M059J (cell line): ENCODE data around the gene PLP2. TPM values are rescaled to one million over a fixed set of nuclear protein-coding genes. Genes with fewer than 3 reads are reported as not detected.

Source experiments
- DNase-seq: peaks from one replicate; pipeline ENCODE4 v3.0.0-alpha.2; 2012; ENCODE audit warnings: low read depth
- total RNA-seq: library from RNA; depleted of rRNA; stranded (reverse); fragments of >200 nt; shearing (Covaris generic); gene quantifications from 2 replicates; pipeline ENCODE4 v1.2.3, GENCODE V29; 2014; rRNA removed

Gene PLP2
- total RNA-seq, 1 experiment from 2014 or later, result 147 TPM

GRCh38 chrX:49209434-49210251, 37.9 kb downstream of the PLP2 start:
- no peak for DNase-seq

- no peak for DNase-seq
These were observed 38.7 kb downstream of the PLP2 start for GRCh38 chrX:49210406-49210805.

GRCh38 chrX:49211074-49211473, 39.4 kb downstream of the PLP2 start:
- DNase-seq, result no peak

GRCh38 chrX:49212209-49212608, 40.5 kb downstream of the PLP2 start:
- DNase-seq, result no peak

- no peak for DNase-seq
These were observed 41.2 kb downstream of the PLP2 start for GRCh38 chrX:49212861-49213260.

GRCh38 chrX:49214416-49214815, 42.7 kb downstream of the PLP2 start:
- DNase-seq, result no peak

GRCh38 chrX:49214996-49215526, 43.4 kb downstream of the PLP2 start:
- DNase-seq, result no peak

GRCh38 chrX:49220100-49220499, 48.4 kb downstream of the PLP2 start:
- DNase-seq, result no peak

GRCh38 chrX:49221868-49222267, 50.2 kb downstream of the PLP2 start:
- DNase-seq, result no peak

Other genes with a start within 250 kb of the PLP2 start
- 27.3 and 54.4 TPM in 2 replicates for gene OTUD5, start 214.3 kb upstream of the PLP2 start, total RNA-seq
- 0.76 and 1.7 TPM in 2 replicates for gene KCND1, start 200.1 kb upstream of the PLP2 start, total RNA-seq
- 20.1 and 46.6 TPM in 2 replicates for gene GRIPAP1, start 169.6 kb upstream of the PLP2 start, total RNA-seq
- 40.9 and 71.6 TPM in 2 replicates for gene TFE3, start 128.5 kb upstream of the PLP2 start, total RNA-seq
- 0.07 and 1.1 TPM in 2 replicates for gene CCDC120, start 112.9 kb upstream of the PLP2 start, total RNA-seq
- 25.0 and 29.3 TPM in 2 replicates for gene PRAF2, start 97.9 kb upstream of the PLP2 start, total RNA-seq
- gene WDR45, start 92.0 kb upstream of the PLP2 start, total RNA-seq, result 39.5 and 45.2 TPM in 2 replicates
- 35.9 and 49.1 TPM in 2 replicates for gene GPKOW, start 48.2 kb upstream of the PLP2 start, total RNA-seq
- 0.10 and 4.3 TPM in 2 replicates for gene MAGIX, start 9.1 kb upstream of the PLP2 start, total RNA-seq
- gene PRICKLE3, start 14.5 kb downstream of the PLP2 start, total RNA-seq, result 5.8 and 14.9 TPM in 2 replicates
- gene SYP, start 28.3 kb downstream of the PLP2 start, total RNA-seq, result 0.25 and 0.54 TPM in 2 replicates
- not detected in 2 replicates for gene CACNA1F, start 61.4 kb downstream of the PLP2 start, total RNA-seq
- 14.1 and 20.9 TPM in 2 replicates for gene CCDC22, start 63.6 kb downstream of the PLP2 start, total RNA-seq
- gene FOXP3, start 92.8 kb downstream of the PLP2 start, total RNA-seq, result 0.07 TPM in 1 of 2 replicates, not detected in the other
- gene PPP1R3F, start 97.9 kb downstream of the PLP2 start, total RNA-seq, result 2.8 and 5.6 TPM in 2 replicates
- gene GAGE10, start 131.7 kb downstream of the PLP2 start, total RNA-seq, result not detected in 2 replicates
- not detected in 2 replicates for gene GAGE12J, start 150.1 kb downstream of the PLP2 start, total RNA-seq
- gene GAGE13, start 159.7 kb downstream of the PLP2 start, total RNA-seq, result not detected in 2 replicates